BLaER1 treated with 17β-estradiol and CSF1 and Interleukin-3, amounts not matched to agents 10 nM and 100 nM (cell line): ENCODE data around the gene VMO1.

Experiments
- H3K27ac ChIP-seq, 11 experiments: shearing (Covaris generic); formaldehyde crosslinking; 2 replicates each; pipeline ENCODE4 v1.8.1; 2022
- H3K27me3 ChIP-seq, 11 experiments: shearing (Covaris generic); formaldehyde crosslinking; 2 replicates each; pipeline ENCODE4 v1.8.1; 2022
- H3K36me3 ChIP-seq, 11 experiments: shearing (Covaris generic); formaldehyde crosslinking; 2 replicates each; pipeline ENCODE4 v1.8.1; 2022
- H3K4me1 ChIP-seq, 10 experiments: shearing (Covaris generic); formaldehyde crosslinking; 2 replicates each; pipeline ENCODE4 v1.8.1; 2022
- H3K4me2 ChIP-seq, 11 experiments: shearing (Covaris generic); formaldehyde crosslinking; 2 replicates each; pipeline ENCODE4 v1.8.1; 2022
- H3K4me3 ChIP-seq, 10 experiments: shearing (Covaris generic); formaldehyde crosslinking; 2 replicates each; pipeline ENCODE4 v1.8.1; 2022
- H3K9ac ChIP-seq, 11 experiments: shearing (Covaris generic); formaldehyde crosslinking; 2 replicates each; pipeline ENCODE4 v1.8.1; 2022
- H3K9me3 ChIP-seq, 11 experiments: shearing (Covaris generic); formaldehyde crosslinking; replicated peaks in 1 of 11; 2 replicates each; pipeline ENCODE4 v1.8.1; 2022
- H4K20me1 ChIP-seq, 11 experiments: shearing (Covaris generic); formaldehyde crosslinking; 2 replicates each; pipeline ENCODE4 v1.8.1; 2022
- Cebpa-rat ChIP-seq, 11 experiments: shearing (Covaris generic); IDR thresholded peaks; 2 replicates each; pipeline ENCODE4 v1.8.1; 2022

VMO1 gene

DNA sequence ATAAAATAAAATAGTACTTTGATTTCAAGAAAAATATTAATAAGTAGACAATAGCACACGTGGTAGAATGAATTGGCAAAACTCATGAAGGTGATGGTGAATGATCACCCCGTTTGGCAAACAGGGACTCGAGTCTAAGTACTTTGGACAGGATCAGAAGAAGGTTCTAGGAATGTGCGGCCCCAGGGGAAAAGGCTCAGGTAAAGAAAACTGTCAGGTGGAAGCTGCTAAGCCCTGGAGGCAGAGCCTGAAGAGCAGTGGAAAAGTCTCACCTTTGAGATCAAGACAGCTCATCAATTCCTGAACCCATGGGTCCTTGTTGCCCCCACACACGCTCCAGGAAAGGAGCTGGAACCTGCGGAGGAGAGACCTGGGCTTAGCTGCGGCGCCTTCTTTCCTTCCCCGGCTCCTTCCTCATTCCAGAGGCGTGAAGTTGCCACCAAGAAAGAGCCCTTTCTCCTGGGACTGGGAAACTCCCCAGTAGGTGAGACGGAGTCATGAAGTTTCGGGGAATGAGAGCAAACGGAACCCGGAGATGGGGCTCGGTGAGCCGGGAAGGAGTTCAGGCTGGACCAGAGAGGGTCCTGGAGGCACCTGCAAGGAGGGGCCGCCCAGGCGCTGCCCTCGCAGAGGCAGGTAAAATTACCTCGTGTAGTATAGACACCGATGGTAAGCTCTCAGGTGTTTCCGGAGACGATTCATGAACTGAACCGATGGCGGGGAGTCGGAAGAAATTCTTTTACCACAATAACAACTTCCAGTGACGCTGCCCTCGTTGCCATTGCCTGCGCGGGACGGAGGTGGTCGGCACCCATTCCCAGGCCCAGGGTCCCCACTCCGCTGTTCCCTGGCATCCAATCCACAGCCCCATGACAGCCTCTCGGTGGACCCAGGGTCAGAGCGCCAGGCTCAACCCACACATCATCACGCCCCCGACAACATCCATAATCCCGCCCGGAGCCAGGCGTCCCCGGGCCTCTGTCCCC is 47.7 kb downstream of the VMO1 start:
- Histone ChIP-seq H3K27ac (peak overlapping the region in 4 of 11 experiments; percentile 66 to 89 (median 84); a peak in 7 of 22 replicates), H3K4me3 (peak overlapping the region; percentile 62 to 95 (median 72)), H3K4me2 (peak overlapping the region; percentile 85 to 100 (median 98)), H3K36me3 (peaks cover 0 to 34% (median 0%) of the 10 kb centered on the region in 11 experiments; a peak in 5 of 22 replicates), H3K4me1 (peaks cover 33 to 84% (median 60%) of the 10 kb centered on the region in 10 experiments), H3K27me3 (peaks cover 39 to 82% (median 72%) of the 10 kb centered on the region in 11 experiments), H4K20me1 (peaks cover 0 to 19% (median 0%) of the 10 kb centered on the region in 11 experiments; a peak in 8 of 22 replicates), H3K9me3 (no peaks in the 10 kb centered on the region), H3K9ac (peak overlapping the region in 9 of 11 experiments; percentile 68 to 96 (median 77); a peak in 17 of 22 replicates)
- TF ChIP-seq Cebpa-rat (IDR thresholded peaks at IDR 0.05): no peak

DNA sequence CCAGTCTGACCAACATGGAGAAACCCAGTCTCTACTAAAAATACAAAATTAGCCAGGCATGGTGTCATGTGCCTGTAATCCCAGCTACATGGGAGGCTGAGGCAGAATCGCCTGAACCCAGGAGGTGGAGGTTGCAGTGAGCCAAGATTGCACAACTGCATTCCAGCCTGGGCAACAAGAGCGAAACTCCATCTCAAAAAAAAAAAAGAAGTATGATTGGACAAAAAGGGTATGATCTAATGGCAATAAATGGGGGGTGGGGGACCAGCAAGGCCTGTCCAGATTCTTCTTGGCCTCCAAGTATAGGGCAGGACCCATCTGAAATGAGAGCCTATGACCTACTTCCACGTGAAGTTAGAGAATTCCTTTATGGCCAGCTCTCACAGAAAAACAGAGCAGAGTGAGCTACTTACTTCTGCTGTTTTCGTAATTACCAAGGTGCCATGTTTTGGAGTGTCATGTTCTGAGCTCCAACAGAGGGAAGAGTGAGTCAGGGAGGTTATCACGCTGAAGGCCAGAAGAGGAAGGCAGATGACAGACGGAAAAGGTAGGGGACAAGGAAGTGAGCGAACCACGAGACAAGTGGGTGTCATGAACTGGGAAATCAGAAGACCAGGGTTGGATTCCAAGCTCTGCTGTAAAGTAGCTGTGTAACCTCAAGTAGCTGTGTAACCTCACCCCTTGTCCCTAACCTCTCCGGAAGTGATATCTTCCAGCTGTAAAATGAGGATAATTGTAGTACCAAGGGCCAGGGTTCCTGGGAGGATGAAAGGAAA is 50.1 kb downstream of the VMO1 start:
- 0 out of 22 replicates have a peak, but pooled peaks of 1 of the 11 experiments have one; percentile 39 for TF ChIP-seq Cebpa-rat (IDR thresholded peaks at IDR 0.05)
- peaks cover 30 to 64% (median 53%) of the 10 kb centered on the region in 11 experiments for H3K27me3 ChIP-seq
- peak overlapping the region in 4 of 11 experiments; percentile 45 to 89 (median 69); a peak in 7 of 22 replicates for H3K27ac ChIP-seq
- H3K4me3 ChIP-seq: peak overlapping the region in 3 of 10 experiments; percentile 10 to 43 (median 33); a peak in 4 of 20 replicates
- peaks cover 39 to 80% (median 67%) of the 10 kb centered on the region in 10 experiments for H3K4me1 ChIP-seq
- H4K20me1 ChIP-seq: peaks cover 0 to 33% (median 0%) of the 10 kb centered on the region in 11 experiments; a peak in 8 of 22 replicates
- H3K9ac ChIP-seq: peak overlapping the region in 3 of 11 experiments; percentile 14 to 49 (median 18); a peak in 5 of 22 replicates
- peak overlapping the region in 9 of 11 experiments; percentile 24 to 98 (median 84); a peak in 17 of 22 replicates for H3K4me2 ChIP-seq
- H3K9me3 ChIP-seq: no peaks in the 10 kb centered on the region
- H3K36me3 ChIP-seq: peaks cover 0 to 42% (median 0%) of the 10 kb centered on the region in 11 experiments; a peak in 5 of 22 replicates
